COLO668 (cell line): Measurements from ENCODE around the gene EXOC6B.

Source experiments
- DNase-seq: peaks from one replicate; lab custom pipeline; 2025; ENCODE audit not compliant: unreplicated experiment; lab: John Stamatoyannopoulos, UW

EXOC6B gene

GRCh38 chr2:72235497-72236415 is 590.1 kb downstream of the EXOC6B start:
- no peak for DNase-seq

- DNase-seq: no peak
Measured at GRCh38 chr2:72233211-72233610, 592.6 kb downstream of the EXOC6B start.

GRCh38 chr2:72222829-72223564 is 602.8 kb downstream of the EXOC6B start:
- no peak for DNase-seq

- no peak for DNase-seq
Measured at GRCh38 chr2:72220170-72220569, 605.7 kb downstream of the EXOC6B start.

- no peak for DNase-seq
Measured at GRCh38 chr2:72214429-72215143, 611.2 kb downstream of the EXOC6B start.

- no peak for DNase-seq
Measured at GRCh38 chr2:72212486-72212855, 613.4 kb downstream of the EXOC6B start.

- no peak for DNase-seq
Measured at GRCh38 chr2:72211777-72212485, 613.9 kb downstream of the EXOC6B start.

- no peak for DNase-seq
Measured at GRCh38 chr2:72211350-72211749, 614.5 kb downstream of the EXOC6B start.

- no peak for DNase-seq
Measured at GRCh38 chr2:72210470-72210869, 615.4 kb downstream of the EXOC6B start.

GRCh38 chr2:72208225-72208624 is 617.6 kb downstream of the EXOC6B start:
- no peak for DNase-seq

- no peak for DNase-seq
Measured at GRCh38 chr2:72207334-72207733, 618.5 kb downstream of the EXOC6B start.

- no peak for DNase-seq
Measured at GRCh38 chr2:72205504-72205881, 620.3 kb downstream of the EXOC6B start.

GRCh38 chr2:72204786-72205503 is 620.9 kb downstream of the EXOC6B start:
- no peak for DNase-seq

GRCh38 chr2:72204156-72204785 is 621.6 kb downstream of the EXOC6B start:
- DNase-seq: no peak

GRCh38 chr2:72198532-72199241 is 627.1 kb downstream of the EXOC6B start:
- DNase-seq: no peak

GRCh38 chr2:72193723-72194122 is 632.1 kb downstream of the EXOC6B start:
- no peak for DNase-seq

- no peak for DNase-seq
Measured at GRCh38 chr2:72191441-72191840, 634.4 kb downstream of the EXOC6B start.

- DNase-seq: no peak
Measured at GRCh38 chr2:72185206-72185605, 640.6 kb downstream of the EXOC6B start.

- DNase-seq: no peak
Measured at GRCh38 chr2:72183466-72183865, 642.4 kb downstream of the EXOC6B start.
